Activated naive CD4-positive, alpha-beta T cell treated with anti-CD3 and anti-CD28 coated beads, Interleukin-2, amount 10 ng/mL, durations not matched to agents 5 hours and 36 hours (primary cell): ENCODE measurements around the gene CREB3L2. TPM values are rescaled to one million over a fixed set of nuclear protein-coding genes. Genes with fewer than 3 reads are reported as not detected.

Source experiments
- total RNA-seq, 2 experiments: library from RNA; stranded (reverse); gene quantifications; one replicate each; pipeline ENCODE4 v1.2.3, GENCODE V29; 2021

The CREB3L2 gene
- total RNA-seq: 10 to 100 TPM; 28.6 to 30.5 TPM

GRCh38 chr7:138001529-138002095 lies at the start of gene CREB3L2:
CREB3L2 (minus strand) TSS chr7:138002086; CDS start chr7:138001705, 381 bp downstream.

GRCh38 chr7:137846827-137847567 lies 154.9 kb downstream of the CREB3L2 start, which contains the start of gene DGKI:
DGKI (minus strand) TSS chr7:137846974.

Other genes with a start within 250 kb of the CREB3L2 start
- under 1 TPM; 0.05 to 0.46 TPM for gene DGKI, start 155.1 kb downstream of the CREB3L2 start, total RNA-seq
- gene AKR1D1, start 74.4 kb upstream of the CREB3L2 start, total RNA-seq: not detected